Left forelimb (tissue), 1 donor: ENCODE data around the gene RNF25.

Experiments
- DNase-seq: peaks from one replicate; pipeline ENCODE4 v3.0.0-alpha.2; 2018; ENCODE audit warnings: low spot score

RNF25 gene

GRCh38 chr2:218680061-218680460, 8.3 kb upstream of the RNF25 start:
- no peak for DNase-seq

DNA sequence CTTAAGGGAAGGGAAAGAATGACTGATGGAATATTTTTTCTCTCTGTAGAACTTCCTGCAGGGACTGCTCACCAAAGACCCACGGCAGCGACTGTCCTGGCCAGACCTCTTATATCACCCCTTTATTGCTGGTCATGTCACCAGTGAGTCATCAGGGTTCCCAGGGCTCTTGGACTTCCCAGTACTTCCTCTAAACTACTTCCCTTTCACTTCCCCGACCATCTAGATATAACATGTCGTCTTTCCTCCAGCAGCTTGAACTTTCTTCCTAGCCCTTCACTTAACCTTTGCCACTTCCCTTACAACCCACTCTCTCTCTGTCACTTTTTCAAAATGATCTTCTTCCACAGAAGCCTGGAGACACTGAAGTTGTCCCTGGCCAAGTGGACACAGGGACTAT, 7.3 kb upstream of the RNF25 start:
- no peak for DNase-seq

DNA sequence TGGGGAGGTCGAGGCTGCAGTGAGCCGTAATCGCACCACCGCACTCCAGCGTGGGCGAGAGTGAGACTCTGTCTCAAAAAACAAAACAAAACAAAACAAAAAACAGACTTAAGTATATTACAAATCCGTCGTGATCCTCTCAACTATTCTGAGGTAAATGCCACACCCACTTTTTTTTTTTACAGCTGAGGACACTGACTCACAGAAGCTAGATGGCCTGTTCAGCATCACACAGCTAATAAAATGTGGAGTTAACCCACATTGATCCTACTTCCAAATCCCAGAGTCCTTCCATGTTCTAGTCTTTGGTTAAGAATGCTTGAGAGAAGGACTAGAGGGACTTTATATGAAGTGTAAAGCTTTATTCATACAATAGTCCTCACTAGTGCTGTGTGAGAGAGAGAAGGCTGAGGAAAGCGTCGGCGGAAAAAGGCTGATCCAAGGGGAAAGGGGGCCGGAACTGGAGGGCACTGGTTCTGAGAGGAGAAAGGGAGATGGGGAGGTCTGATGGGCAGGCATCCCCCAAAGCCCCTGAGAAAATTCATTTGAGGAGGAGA, 627 bp downstream of the RNF25 start:
- DNase-seq, result no peak

- no peak for DNase-seq
Measured at GRCh38 chr2:218664653-218665052, 7.1 kb downstream of the RNF25 start.

DNA sequence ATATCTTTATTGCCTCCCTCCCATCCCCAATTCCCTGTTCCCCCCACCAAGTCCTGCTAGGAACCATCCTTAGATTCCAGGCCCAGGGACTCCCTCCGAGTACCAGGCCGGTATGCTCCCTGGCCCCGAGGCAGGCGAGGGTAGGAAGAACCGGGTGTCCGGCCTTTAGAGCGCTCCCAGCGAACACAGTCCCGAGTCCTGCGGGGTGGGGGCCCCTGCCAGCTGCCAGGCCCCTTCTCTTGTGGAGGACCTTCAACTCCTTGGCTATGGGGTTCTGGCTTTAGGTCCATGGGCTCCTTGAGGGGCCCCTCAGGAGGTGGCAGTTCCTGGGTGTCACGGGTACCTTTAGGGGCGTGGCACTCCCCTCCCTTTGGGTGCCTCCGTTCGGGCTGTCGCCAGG, 7.9 kb downstream of the RNF25 start:
- no peak for DNase-seq

DNA sequence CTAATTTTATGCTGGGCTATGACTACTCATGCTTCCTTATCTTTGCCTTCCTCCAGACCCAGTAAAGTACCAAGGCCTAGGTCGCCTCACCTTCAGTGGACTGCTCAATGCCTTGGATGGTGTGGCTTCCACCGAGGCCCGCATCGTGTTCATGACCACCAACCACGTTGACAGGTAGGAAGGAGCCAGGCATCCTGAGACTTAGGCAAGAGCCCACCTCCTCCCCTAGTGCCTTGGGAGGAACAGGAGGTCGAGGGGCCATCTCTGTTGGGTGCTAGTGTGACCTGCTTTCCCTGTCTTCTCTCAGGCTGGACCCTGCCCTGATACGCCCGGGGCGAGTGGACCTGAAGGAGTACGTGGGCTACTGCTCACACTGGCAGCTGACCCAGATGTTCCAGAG, 9.0 kb downstream of the RNF25 start:
- DNase-seq, result no peak

- DNase-seq, result no peak
Measured at GRCh38 chr2:218662377-218662776, 9.4 kb downstream of the RNF25 start.

- no peak for DNase-seq
Measured at GRCh38 chr2:218659988-218660358, 11.8 kb downstream of the RNF25 start.

GRCh38 chr2:218659258-218659987, 12.4 kb downstream of the RNF25 start, which contains the start of the genes BCS1L and ZNF142:
TSS of gene BCS1L (plus strand) at chr2:218659683. CDS start at chr2:218660988, 1,305 bp downstream.
TSS of gene ZNF142 (minus strand) at chr2:218659623. CDS start at chr2:218656429, 3,194 bp downstream.
- DNase-seq, result peak; percentile 92

DNA sequence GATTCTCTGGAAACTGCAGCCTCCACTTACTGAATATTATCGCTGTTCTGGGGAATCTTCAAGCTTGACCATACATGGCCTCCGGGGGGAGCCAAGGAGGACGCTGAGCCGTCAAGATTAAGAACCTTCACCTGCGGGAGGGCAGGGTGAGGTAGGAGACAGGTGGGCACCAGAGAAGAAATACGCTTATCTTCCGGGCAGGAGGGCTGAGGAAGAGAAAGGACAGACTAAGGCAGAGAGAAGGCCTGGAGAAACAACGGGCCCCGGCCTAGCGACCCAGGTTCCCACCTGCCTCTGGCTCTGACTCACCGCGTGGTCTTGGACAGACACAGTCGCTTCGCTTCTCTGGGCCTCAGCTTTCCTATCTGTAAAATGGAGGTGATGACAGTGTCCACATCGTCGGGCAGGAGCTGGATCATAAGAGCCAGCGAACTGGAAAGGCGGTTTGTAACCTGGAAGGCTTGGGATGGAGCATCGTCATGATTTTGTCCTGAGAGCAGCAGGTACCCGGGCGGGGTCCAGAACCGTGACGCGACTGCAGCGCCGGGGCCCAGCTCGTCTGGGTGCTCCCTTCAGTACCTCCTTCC, 13.0 kb downstream of the RNF25 start:
- no peak for DNase-seq

GRCh38 chr2:218655751-218656150, 16.1 kb downstream of the RNF25 start:
- DNase-seq, result no peak

- no peak for DNase-seq
Measured at GRCh38 chr2:218648787-218649100, 23.1 kb downstream of the RNF25 start.

- DNase-seq, result no peak
Measured at GRCh38 chr2:218648088-218648786, 23.6 kb downstream of the RNF25 start.

DNA sequence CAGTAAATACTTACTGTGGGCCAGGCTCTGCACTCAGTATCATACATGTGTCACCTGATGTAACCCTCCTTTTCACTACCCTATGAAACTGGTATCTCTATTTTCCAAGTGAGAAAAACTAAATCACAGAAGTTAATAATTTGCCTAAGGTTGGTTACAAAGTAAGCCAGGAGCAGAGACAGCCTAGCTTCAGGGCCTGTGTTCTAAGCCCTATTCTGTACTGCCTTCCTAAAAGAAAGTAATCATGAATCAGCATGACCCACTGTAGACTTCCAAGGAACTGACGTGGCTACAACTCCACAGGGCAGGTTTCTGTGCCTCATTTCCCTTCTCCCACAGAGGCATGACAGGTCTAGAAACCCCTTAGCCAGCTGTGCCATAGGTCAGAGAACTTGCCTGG, 26.7 kb downstream of the RNF25 start:
- DNase-seq, result no peak

DNA sequence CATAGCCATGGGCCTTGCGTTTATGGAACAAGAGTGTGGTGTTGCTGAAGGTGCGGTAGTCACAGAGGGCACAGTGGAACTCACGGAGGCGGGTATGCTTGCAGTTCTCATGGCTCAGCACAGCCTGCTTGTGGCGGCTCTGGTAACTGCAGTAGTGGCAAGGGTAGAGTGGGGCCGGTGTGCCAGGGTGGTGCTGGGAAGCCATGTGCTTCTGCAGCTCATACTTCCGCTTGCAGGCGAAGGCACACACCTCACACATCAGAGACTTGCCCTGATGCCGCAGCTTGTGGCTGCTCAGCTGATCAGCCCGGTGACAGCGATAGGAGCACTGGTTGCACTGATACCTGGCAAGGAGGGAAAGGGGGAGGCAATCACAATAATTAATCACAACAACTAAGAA, 27.1 kb downstream of the RNF25 start:
- DNase-seq, result no peak

- DNase-seq, result no peak
Measured at GRCh38 chr2:218643751-218644310, 28.0 kb downstream of the RNF25 start.

DNA sequence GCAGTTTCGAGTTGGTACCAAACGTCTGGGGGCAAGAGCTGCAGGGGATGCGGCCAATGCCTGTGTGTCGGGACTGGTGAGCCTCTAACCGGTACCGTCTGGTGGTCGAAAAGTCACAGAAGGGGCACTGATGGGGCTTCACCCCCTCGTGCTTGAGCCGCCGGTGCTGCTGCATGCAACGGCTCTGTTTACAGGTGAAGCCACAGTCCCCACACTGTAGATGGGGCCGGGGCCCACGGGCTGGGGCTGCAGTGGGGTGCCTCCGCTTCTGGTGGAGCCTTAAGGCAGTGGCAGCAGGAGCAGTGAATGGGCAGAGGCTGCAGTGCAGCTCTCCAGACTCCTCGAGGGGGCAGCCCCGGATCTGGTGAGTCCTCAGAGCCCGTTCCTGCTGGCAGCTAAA, 29.0 kb downstream of the RNF25 start:
- no peak for DNase-seq

DNA sequence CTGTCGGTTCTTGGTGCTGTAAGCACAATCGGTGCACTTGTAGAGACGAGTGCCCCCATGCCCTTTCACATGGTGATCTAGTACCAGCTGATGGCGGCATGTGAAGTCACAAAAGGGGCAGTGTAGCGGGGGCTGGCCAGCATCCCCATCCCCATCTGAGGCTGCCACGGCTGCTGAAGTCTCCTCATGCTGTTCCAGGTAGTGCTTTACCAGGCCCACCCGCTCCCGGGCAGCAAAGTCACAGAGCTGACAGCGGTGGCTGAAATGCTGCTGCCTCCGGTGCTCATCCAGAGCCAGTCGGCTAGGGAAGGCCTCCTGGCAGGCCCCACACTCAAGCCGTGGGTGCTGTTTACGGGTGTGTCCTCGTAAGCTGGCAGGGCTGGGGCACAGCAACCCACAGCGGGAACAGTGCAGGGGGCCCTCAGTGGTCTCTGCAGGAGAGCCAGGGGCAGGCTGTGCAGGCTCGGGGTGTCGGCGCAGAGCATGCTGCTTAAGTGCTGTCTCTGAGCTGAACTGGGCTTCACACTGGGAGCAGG, 29.6 kb downstream of the RNF25 start:
- DNase-seq, result no peak

GRCh38 chr2:218638372-218638771, 33.4 kb downstream of the RNF25 start:
- no peak for DNase-seq

DNA sequence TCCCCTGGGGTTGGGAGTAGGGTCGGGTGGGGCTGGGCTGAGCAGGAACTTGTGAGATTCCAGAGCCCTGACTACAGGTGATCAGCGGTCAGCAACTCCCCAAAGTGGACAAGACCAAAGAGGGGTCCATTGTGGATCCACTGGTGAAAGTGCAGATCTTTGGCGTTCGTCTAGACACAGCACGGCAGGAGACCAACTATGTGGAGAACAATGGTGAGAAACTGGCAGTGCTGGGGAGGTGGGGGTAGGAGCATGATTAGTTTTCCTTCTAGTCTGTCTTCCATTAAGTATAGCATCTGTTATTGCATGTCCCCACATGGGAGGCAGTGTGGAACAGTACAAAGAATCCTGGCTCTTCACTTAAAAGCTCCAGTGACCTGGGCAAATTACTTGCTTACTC, 36.1 kb downstream of the RNF25 start:
- DNase-seq, result no peak

DNA sequence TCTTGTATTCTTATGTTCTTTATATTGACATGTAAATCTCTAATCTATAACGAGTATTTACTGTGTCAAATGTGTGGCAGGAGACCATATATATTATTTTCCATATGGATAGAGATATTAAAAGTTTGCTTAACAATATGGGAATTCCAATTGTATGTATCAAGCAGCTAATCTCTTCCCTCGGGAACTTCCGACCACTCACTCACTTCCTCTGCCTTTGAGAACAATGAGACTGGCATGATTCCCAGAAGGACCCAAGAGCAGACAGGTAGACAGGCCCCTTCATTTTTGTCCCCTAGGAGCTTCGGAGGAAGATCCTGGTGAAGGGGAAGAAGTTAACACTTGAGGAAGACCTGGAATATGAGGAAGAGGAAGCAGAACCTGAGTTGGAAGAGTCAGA, 40.0 kb downstream of the RNF25 start:
- no peak for DNase-seq

DNA sequence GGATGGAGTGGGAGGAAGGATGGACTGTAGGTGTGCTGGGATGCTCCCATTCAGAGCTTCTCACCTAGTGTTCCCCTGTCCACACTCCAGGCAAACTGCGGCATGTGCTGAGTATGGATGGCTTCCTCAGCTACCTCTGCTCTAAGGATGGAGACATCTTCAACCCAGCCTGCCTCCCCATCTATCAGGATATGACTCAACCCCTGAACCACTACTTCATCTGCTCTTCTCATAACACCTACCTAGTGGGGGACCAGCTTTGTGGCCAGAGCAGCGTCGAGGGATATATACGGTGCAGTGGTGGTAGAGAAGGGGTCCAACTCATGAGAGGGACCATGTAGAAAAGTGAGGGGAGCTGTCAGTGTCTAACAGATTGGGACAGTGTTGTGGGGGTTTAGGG, 43.9 kb downstream of the RNF25 start:
- DNase-seq, result no peak

- DNase-seq, result no peak
Measured at GRCh38 chr2:218626369-218626768, 45.4 kb downstream of the RNF25 start.
